SIG-M5 (cell line): ENCODE measurements around the gene COL26A1.
"Not testable (repeated sequence)": the region's sequence is repeated elsewhere in the genome, so short reads cannot be mapped to it uniquely, and the experiment has no call there.

Experiments
- DNase-seq: peaks from one replicate; lab custom pipeline; 2025; lab: John Stamatoyannopoulos, UW

Gene COL26A1

GRCh38 chr7:101453617-101454016 is 90.9 kb downstream of the COL26A1 start:
- DNase-seq, result no peak

GRCh38 chr7:101457001-101457750 is 94.5 kb downstream of the COL26A1 start:
- no peak for DNase-seq

GRCh38 chr7:101465131-101465530 is 102.5 kb downstream of the COL26A1 start:
- no peak for DNase-seq

GRCh38 chr7:101465576-101466196 is 103.0 kb downstream of the COL26A1 start:
- DNase-seq, result no peak

GRCh38 chr7:101466871-101467270 is 104.2 kb downstream of the COL26A1 start:
- no peak for DNase-seq

GRCh38 chr7:101468546-101469275 is 106.0 kb downstream of the COL26A1 start:
- DNase-seq, result no peak

- DNase-seq, result no peak
Measured at GRCh38 chr7:101470668-101471487, 108.2 kb downstream of the COL26A1 start.

GRCh38 chr7:101474178-101474577 is 111.5 kb downstream of the COL26A1 start:
- no peak for DNase-seq

- not testable (repeated sequence) for DNase-seq
Measured at GRCh38 chr7:101475691-101476090, 113.0 kb downstream of the COL26A1 start.

- no peak for DNase-seq
Measured at GRCh38 chr7:101479217-101479616, 116.5 kb downstream of the COL26A1 start.

GRCh38 chr7:101486056-101486432 is 123.4 kb downstream of the COL26A1 start:
- not testable (repeated sequence) for DNase-seq

GRCh38 chr7:101486433-101487104 is 123.9 kb downstream of the COL26A1 start:
- no peak for DNase-seq

- no peak for DNase-seq
Measured at GRCh38 chr7:101487105-101487458, 124.4 kb downstream of the COL26A1 start.

GRCh38 chr7:101487753-101488152 is 125.1 kb downstream of the COL26A1 start:
- no peak for DNase-seq

GRCh38 chr7:101488826-101489572 is 126.3 kb downstream of the COL26A1 start:
- no peak for DNase-seq

- not testable (repeated sequence) for DNase-seq
Measured at GRCh38 chr7:101490439-101490838, 127.8 kb downstream of the COL26A1 start.

- not testable (repeated sequence) for DNase-seq
Measured at GRCh38 chr7:101491442-101491841, 128.8 kb downstream of the COL26A1 start.

GRCh38 chr7:101494602-101495329 is 132.1 kb downstream of the COL26A1 start:
- no peak for DNase-seq

- no peak for DNase-seq
Measured at GRCh38 chr7:101496017-101496416, 133.3 kb downstream of the COL26A1 start.

GRCh38 chr7:101501351-101501750 is 138.7 kb downstream of the COL26A1 start:
- no peak for DNase-seq
